ENCODE results near the gene WDR48. TPM values are rescaled to one million over a fixed set of nuclear protein-coding genes. Genes with fewer than 3 reads are reported as not detected.
A peak's percentile ranks its signal among the peaks of the same experiment; 100 is the strongest.

The WDR48 gene
- total and polyA plus RNA-seq, 9 of the 15 experiments (the other 6 are each of a cell fraction or from before 2014, with no cell fraction given): 26.6 to 70.6 (median 48.0) TPM

DNA sequence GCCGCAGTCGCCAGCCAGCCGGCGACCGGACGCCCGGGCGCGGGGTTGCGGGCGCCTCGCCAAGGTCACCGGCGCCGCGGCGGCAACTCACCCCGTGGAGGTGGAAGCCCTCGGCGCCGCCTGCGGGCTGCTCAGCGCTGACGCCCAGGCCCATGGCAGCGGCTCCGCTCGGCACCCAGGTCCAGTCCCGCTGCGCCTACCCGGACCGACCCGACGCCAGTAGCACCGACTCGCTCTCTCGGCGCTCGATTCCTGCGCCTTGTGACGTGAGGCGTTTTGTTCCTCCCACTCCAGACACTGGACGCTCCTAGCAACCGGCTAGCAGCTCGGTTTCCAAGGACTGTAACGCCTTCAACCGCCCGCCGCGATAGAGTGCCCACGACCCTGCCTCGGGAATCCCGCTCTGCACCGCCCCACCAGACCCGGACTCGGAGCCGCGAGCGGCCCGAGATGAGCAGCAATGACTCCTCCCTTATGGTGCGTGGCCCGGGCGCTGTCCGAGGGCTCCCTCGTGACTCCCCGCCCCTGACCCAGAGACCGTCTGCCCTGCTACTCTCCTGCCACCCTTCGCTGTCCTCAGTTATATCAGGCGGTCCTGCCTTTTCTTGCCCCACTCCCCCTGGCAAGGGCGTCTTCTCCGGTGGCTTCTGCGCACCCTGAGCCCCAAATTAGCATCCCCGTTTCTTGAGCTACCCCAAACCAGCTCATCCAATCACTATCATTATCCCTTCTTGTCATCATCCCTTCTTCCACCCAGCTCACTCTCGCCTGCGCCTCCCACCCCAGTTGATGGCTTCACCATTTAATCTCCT, 55.8 kb downstream of the WDR48 start, which contains the start of the genes GORASP1 and TTC21A (continued):
- TF ChIP-seq CTCFL (IDR thresholded peaks at IDR 0.05; ENCODE audit: borderline replicate concordance, insufficient read depth, low read depth, low read length, poor library complexity, severe bottlenecking): peak; percentile 12
- TF ChIP-seq ZNF644 (tag; IDR thresholded peaks at IDR 0.05; ENCODE audit: low read depth): no peak
- TF ChIP-seq, protein P1, sequence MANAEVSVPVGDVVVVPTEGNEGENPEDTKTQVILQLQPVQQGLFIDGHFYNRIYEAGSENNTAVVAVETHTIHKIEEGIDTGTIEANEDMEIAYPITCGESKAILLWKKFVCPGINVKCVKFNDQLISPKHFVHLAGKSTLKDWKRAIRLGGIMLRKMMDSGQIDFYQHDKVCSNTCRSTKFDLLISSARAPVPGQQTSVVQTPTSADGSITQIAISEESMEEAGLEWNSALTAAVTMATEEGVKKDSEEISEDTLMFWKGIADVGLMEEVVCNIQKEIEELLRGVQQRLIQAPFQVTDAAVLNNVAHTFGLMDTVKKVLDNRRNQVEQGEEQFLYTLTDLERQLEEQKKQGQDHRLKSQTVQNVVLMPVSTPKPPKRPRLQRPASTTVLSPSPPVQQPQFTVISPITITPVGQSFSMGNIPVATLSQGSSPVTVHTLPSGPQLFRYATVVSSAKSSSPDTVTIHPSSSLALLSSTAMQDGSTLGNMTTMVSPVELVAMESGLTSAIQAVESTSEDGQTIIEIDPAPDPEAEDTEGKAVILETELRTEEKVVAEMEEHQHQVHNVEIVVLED (CRISPR knock-in tag; IDR thresholded peaks at IDR 0.05): 0 out of 2 replicates have a peak, but pooled peaks have one; percentile 43
- TF ChIP-seq UBTF (IDR thresholded peaks at IDR 0.05; ENCODE audit: borderline replicate concordance in 1 of 2, low read depth in 2 of 2, low read length in 2 of 2): 0 out of 4 replicates have a peak, but pooled peaks of 1 of the 2 experiments have one; percentile 3
- TF ChIP-seq SMARCE1 (IDR thresholded peaks at IDR 0.05): peak; percentile 62
- no peak for TF ChIP-seq DPF2 (IDR thresholded peaks at IDR 0.05)
- TF ChIP-seq ELF1 (tag; IDR thresholded peaks at IDR 0.05): peak; percentile 14; the same call in 1 of the 2 replicates
- no peak for TF ChIP-seq FOS (IDR thresholded peaks at IDR 0.05; ENCODE audit: extremely low read depth, insufficient read length)
- TF ChIP-seq PYGO2 (tag; IDR thresholded peaks at IDR 0.05): no peak
- TF ChIP-seq SOX6 (IDR thresholded peaks at IDR 0.05): 0 out of 2 replicates have a peak, but pooled peaks have one; percentile 20
- TF ChIP-seq MYBL2 (IDR thresholded peaks at IDR 0.05; ENCODE audit: low read depth): no peak
- TF ChIP-seq MYBL2 (CRISPR knock-in tag; IDR thresholded peaks at IDR 0.05; ENCODE audit: borderline replicate concordance): no peak
- peak; percentile 80 for TF ChIP-seq ATF1 (CRISPR knock-in tag; IDR thresholded peaks at IDR 0.05)
- peak; percentile 98 for TF ChIP-seq ATF1 (tag; IDR thresholded peaks at IDR 0.05)
- no peak for TF ChIP-seq TAF15 (IDR thresholded peaks at IDR 0.05; ENCODE audit: low read depth, low read length)
- no peak for TF ChIP-seq NCOA4 (IDR thresholded peaks at IDR 0.05; ENCODE audit: partially characterized antibody)
- peak; percentile 75 for TF ChIP-seq POLR2A (conservative IDR thresholded peaks at IDR 0.05)
- peak; percentile 11; the same call in 1 of the 2 replicates for TF ChIP-seq CBX5 (IDR thresholded peaks at IDR 0.05; ENCODE audit: borderline replicate concordance, low read depth)
- TF ChIP-seq RCOR1 (IDR thresholded peaks at IDR 0.05; ENCODE audit: borderline replicate concordance in 1 of 2, low read depth in 2 of 2, low read length in 2 of 2): peak in 1 of 2 experiments; percentile 53; a peak in 2 of 4 replicates
- TF ChIP-seq ZNF274 (IDR thresholded peaks at IDR 0.05; ENCODE audit: borderline replicate concordance, low read depth, low read length): no peak
